ENCODE results near the gene DUSP2. TPM values are rescaled to one million over a fixed set of nuclear protein-coding genes. Genes with fewer than 3 reads are reported as not detected.
"Not testable (repeated sequence)": the region's sequence is repeated elsewhere in the genome, so short reads cannot be mapped to it uniquely, and the experiment has no call there.

Gene DUSP2
- total RNA-seq, 1 donor from 2014 or later: 8.0 TPM

- DNase-seq: peak; percentile 37
These were observed 2.5 kb upstream of the DUSP2 start for GRCh38 chr2:96147593-96148201.

- DNase-seq: no peak
These were observed 1.8 kb upstream of the DUSP2 start for GRCh38 chr2:96146881-96147592.

GRCh38 chr2:96146153-96146880 is 1.1 kb upstream of the DUSP2 start:
- DNase-seq: peak; percentile 39

DNA sequence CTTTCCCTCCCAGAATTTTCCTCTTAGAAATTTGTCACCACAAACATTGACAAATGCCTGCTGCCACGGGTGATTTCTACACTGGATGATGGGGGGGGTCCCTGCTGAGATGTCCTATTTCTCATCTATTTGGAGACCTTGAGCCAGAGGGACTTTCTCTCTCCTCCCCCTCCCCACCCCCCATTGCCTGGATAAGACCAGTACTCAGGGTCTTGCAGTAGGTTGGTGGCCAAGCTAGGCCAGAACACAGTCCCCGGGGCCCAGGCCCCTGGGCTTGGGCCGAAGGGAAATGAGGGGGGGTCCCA is 560 bp upstream of the DUSP2 start:
- no peak for DNase-seq

- peak; percentile 50 for DNase-seq
These were observed 682 bp downstream of the DUSP2 start for GRCh38 chr2:96144481-96145035.

GRCh38 chr2:96143848-96144480 is 1.3 kb downstream of the DUSP2 start:
- DNase-seq: no peak

- no peak for DNase-seq
These were observed 1.9 kb downstream of the DUSP2 start for GRCh38 chr2:96143231-96143847.

- no peak for DNase-seq
These were observed 2.8 kb downstream of the DUSP2 start for GRCh38 chr2:96142217-96143113.

DNA sequence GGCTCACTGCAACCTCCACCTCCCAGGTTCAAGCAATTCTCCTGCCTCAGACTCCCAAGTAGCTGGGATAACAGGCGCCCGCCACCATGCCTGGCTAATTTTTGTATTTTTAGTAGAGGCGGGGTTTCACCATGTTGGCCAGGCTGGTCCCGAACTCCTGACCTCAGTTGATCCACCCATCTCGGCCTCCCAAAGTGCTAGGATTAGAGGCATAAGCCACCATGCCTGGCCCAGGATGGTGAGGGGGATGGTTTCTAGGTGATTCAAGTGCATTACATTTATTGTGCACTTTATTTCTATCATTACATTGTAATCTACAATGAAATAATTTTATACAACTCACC is 3.6 kb downstream of the DUSP2 start:
- DNase-seq: not testable (repeated sequence)

- no peak for DNase-seq
These were observed 4.2 kb downstream of the DUSP2 start for GRCh38 chr2:96140941-96141623.

GRCh38 chr2:96139181-96139758 is 6.0 kb downstream of the DUSP2 start:
- no peak for DNase-seq

DNA sequence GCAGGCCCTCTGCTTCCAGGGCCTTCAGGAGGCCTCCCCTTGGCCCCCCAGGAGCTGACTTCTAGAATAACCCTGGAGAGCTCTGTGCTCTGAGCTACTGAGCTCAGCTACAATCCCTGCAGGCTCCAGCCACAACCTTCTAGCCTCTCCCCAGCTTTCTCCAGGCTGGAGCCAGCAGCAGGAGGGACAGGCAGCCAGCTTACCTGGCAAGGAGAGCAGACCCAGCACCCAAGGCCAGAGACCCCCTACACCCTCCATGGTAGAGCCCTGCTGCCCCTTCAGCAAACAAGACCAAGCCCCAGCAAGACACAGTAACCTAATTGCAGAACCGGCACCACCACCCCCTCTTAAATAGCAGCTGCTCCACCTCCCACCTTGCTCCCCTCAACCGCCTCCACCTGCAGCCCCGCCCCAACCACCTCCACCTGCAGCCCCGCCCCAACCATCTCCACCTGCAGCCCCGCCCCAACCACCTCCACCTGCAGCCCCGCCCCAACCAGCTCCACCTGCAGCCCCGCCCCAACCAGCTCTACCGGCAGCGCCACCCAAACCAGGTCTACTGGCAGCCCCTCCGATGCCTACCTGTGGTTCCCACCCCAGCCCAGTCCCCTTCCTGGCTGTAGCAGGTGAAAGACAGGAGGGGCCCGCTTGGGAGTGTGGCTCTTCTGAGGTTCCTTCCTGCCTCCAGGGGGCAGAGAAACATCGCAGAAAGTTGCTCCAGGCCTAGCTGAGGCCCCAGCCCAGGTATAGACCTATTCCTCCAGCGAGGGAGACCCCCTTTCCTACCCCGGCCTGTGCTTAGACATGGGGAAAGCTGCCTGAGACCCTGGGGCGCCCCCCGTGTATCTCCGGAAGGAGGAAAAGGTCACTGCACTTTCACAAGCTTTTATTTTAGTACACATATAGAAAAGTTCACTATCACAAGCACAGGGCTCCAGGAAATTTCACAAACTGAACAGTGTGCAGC is 6.8 kb downstream of the DUSP2 start, which contains the start of gene ASTL:
ASTL (minus strand) TSS at position 324 of the 967 bp plus-strand sequence; CDS start at position 258, 66 bp downstream.
- DNase-seq: peak; percentile 74

DNA sequence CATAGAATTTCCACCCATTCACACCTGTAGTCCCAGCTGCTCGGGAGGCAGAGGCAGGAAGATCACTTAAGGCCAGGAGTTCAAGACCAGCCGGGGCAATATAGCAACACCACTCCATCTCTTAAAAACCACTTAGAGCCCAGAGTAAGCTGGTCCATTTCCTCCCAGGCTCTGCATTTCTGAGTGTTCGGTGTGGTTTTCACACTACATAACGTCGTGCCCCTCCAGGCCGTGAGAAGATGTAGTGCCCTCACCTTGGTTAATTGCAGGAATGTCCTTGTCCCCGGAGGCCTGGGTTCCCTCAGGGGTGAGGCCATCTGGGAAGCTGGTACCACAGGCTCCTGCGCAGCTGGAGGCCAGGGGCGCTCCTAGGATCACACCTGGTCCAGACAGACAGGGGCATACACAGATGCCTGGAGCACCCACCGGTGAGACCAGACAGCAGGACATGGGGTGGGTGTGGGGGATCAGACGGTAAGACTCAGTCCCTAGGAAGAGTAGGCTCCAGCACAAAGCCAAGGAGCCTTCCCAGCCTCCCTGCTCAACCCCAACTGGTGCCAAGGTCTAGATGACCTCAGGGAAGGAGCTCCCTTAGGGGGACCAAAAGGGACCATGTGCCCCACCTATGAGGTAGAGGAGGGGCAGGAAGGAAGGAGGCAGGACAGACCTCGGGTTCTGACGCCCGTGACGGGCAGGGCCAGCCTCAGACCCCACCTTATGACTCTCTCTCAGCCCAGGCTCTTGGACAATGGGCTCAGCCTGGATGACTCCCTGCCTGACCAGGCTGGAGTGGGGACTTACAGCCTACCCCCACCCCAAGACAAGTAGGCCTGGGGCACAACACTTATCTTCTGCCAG is 7.7 kb downstream of the DUSP2 start:
- DNase-seq: no peak

DNA sequence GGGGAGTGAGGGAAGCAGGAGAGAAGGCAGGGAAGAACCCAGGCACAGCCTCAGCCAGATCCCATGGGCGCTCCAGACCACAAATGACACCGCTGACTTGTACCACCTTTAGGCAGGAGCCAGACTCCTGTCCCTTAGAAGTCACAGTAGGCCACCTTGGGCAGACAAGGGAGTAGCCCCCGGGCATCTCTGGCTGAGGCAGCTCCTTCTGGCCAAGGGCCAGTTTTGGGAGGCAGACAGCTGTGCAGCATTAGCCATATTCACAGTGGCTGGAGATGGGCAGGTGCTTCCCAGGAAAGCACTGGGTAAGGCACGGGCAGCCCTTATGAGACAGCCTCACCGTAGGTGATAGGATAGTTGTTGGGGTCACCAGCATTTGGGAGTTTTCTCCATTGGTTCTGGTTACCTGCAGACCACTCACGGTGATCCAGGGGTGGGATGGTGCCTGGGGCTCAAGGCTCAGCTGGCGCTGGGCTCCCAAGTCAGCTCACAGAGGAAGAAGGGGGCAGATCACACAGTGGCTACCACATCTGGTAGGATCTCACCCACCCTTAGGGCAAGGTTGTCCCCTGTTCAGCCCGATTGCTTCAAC is 9.0 kb downstream of the DUSP2 start:
- DNase-seq: no peak

- DNase-seq: no peak
These were observed 9.6 kb downstream of the DUSP2 start for GRCh38 chr2:96135621-96136020.

GRCh38 chr2:96135171-96135570 is 10.1 kb downstream of the DUSP2 start:
- no peak for DNase-seq

GRCh38 chr2:96134421-96134820 is 10.8 kb downstream of the DUSP2 start:
- no peak for DNase-seq

Measured in tongue (tissue), 2 donors.